ENCODE results near the gene PCDHB5.
"Not testable (repeated sequence)": the region's sequence is repeated elsewhere in the genome, so short reads cannot be mapped to it uniquely, and the experiment has no call there.

The PCDHB5 gene

DNA sequence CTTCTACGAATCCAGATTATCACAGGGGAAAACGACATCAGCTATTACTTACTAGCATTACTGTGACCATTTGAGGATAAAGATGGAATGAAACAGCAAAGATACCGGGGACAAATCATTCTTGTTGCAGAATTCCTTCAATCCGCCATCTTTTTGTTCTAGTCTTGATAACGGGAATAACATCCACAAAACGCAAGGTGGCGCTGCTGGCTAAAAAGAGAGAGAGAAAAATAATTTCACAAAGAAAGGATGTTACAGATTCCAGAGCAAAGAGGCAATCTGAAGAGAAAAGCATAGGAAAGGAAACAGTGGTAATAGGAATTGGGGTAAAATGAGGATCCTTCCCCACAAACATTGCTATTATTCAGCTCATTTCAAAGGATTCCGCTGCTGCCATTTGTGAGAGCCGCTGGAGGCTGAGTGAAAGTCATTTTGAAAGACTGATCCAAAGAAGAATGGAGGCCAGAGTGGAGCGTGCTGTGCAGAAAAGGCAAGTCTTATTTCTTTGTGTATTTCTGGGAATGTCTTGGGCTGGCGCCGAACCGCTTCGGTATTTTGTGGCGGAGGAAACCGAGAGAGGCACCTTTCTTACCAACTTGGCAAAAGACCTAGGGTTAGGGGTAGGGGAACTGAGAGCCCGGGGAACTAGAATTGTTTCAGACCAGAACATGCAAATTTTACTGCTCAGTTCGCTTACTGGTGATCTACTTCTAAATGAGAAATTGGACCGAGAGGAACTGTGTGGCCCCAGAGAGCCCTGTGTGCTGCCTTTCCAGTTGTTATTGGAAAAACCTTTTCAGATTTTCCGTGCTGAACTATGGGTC lies 37.6 kb downstream of the PCDHB5 start, which contains the start of gene PCDHB7:
Gene PCDHB7 (plus strand): TSS at position 264 of the 824 bp plus-strand sequence. CDS start 192 bp downstream, at position 456.
- TF ChIP-seq, protein P1, sequence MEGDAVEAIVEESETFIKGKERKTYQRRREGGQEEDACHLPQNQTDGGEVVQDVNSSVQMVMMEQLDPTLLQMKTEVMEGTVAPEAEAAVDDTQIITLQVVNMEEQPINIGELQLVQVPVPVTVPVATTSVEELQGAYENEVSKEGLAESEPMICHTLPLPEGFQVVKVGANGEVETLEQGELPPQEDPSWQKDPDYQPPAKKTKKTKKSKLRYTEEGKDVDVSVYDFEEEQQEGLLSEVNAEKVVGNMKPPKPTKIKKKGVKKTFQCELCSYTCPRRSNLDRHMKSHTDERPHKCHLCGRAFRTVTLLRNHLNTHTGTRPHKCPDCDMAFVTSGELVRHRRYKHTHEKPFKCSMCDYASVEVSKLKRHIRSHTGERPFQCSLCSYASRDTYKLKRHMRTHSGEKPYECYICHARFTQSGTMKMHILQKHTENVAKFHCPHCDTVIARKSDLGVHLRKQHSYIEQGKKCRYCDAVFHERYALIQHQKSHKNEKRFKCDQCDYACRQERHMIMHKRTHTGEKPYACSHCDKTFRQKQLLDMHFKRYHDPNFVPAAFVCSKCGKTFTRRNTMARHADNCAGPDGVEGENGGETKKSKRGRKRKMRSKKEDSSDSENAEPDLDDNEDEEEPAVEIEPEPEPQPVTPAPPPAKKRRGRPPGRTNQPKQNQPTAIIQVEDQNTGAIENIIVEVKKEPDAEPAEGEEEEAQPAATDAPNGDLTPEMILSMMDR (conservative IDR thresholded peaks at IDR 0.05; ENCODE audit: control insufficient read depth, insufficient read depth, low read depth, low read length) = peak; percentile 48
- H3K4me3 ChIP-seq (ENCODE audit: control insufficient read depth, low read depth, low read length) = no peak within 1 kb of the TSS
- peak; percentile 20 for DNase-seq (ENCODE audit: low read depth)

DNA sequence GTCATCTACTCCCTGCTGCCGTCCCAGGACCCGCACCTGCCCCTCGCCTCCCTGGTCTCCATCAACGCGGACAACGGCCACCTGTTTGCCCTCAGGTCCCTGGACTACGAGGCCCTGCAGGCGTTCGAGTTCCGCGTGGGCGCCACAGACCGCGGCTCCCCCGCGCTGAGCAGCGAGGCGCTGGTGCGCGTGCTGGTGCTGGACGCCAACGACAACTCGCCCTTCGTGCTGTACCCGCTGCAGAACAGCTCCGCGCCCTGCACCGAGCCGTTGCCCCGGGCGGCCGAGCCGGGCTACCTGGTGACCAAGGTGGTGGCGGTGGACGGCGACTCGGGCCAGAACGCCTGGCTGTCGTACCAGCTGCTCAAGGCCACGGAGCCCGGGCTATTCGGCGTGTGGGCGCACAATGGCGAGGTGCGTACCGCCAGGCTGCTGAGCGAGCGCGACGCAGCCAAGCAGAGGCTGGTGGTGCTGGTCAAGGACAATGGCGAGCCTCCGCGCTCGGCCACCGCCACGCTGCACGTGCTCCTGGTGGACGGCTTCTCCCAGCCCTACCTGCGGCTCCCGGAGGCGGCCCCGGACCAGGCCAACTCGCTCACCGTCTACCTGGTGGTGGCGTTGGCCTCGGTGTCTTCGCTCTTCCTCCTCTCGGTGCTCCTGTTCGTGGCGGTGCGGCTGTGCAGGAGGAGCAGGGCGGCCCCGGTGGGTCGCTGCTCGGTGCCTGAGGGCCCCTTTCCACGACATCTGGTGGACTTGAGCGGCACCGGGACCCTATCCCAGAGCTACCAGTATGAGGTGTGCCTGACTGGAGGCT lies 39.5 kb downstream of the PCDHB5 start:
- not testable (repeated sequence) for DNase-seq (ENCODE audit: low read depth); H3K4me3 ChIP-seq (ENCODE audit: control insufficient read depth, low read depth, low read length)

DNA sequence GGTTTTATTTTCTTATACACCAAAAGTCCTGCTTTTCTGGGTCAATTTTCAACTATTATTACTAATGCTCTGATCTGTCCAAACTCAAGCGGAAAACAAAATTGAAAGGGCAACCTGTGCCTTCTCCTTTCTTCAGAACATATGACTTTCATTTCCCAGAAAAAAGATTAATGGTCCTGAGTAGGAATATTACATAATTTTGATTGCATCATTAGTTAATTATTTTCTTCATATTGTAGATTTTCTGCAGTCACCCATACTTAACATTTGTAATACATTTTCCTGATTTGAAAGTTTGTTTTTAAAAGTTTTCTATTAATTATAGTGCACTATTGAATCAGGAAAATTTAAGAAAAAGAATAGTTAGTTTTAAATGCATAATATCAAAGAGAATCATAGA lies 40.9 kb downstream of the PCDHB5 start:
- DNase-seq (ENCODE audit: low read depth) = no peak
- TF ChIP-seq, protein P1 (conservative IDR thresholded peaks at IDR 0.05; ENCODE audit: control insufficient read depth, insufficient read depth, low read depth, low read length) = no peak
- H3K4me3 ChIP-seq (ENCODE audit: control insufficient read depth, low read depth, low read length) = no peak overlapping the region

GRCh38 chr5:141177577-141178191 lies 42.7 kb downstream of the PCDHB5 start, which contains the start of gene PCDHB8:
TSS of gene PCDHB8 (plus strand) at chr5:141177790. CDS start at chr5:141178035, 245 bp downstream.
- H3K4me3 ChIP-seq (ENCODE audit: control insufficient read depth, low read depth, low read length); DNase-seq (ENCODE audit: low read depth): not testable (repeated sequence)

DNA sequence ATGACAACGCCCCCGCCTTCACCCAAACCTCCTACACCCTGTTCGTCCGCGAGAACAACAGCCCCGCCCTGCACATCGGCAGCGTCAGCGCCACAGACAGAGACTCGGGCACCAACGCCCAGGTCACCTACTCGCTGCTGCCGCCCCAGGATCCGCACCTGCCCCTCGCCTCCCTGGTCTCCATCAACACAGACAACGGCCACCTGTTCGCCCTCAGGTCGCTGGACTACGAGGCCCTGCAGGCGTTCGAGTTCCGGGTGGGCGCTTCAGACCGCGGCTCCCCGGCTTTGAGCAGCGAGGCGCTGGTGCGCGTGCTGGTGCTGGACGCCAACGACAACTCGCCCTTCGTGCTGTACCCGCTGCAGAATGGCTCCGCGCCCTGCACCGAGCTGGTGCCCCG lies 44.4 kb downstream of the PCDHB5 start:
- not testable (repeated sequence) for DNase-seq (ENCODE audit: low read depth)

GRCh38 chr5:141179876-141180275 lies 44.9 kb downstream of the PCDHB5 start:
- H3K4me3 ChIP-seq (ENCODE audit: control insufficient read depth, low read depth, low read length) = not testable (repeated sequence)

More for the DNA sequence above, 44.4 kb downstream of the PCDHB5 start:
- H3K4me3 ChIP-seq (ENCODE audit: control insufficient read depth, low read depth, low read length) = not testable (repeated sequence)

DNA sequence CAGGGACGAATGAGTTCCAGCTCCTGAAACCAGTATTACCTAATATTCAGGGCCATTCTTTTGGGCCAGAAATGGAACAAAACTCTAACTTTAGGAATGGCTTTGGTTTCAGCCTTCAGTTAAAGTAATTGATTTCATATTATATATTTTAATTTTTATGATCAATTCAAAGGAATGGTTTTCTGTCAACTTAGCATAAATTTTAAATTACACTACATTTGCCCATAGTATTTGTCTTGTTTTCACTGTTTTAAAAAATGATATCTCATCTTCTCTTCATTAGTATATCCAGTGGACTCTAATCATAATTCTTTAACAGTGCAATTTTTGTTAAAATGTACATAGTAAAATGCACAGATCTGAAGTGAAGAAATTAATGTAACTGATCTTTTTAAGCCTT lies 45.3 kb downstream of the PCDHB5 start:
- TF ChIP-seq, protein P1 (conservative IDR thresholded peaks at IDR 0.05; ENCODE audit: control insufficient read depth, insufficient read depth, low read depth, low read length) = no peak
- no peak overlapping the region for H3K4me3 ChIP-seq (ENCODE audit: control insufficient read depth, low read depth, low read length)
- no peak for DNase-seq (ENCODE audit: low read depth)

More at GRCh38 chr5:141179876-141180275, 44.9 kb downstream of the PCDHB5 start:
- not testable (repeated sequence) for DNase-seq (ENCODE audit: low read depth)

DNA sequence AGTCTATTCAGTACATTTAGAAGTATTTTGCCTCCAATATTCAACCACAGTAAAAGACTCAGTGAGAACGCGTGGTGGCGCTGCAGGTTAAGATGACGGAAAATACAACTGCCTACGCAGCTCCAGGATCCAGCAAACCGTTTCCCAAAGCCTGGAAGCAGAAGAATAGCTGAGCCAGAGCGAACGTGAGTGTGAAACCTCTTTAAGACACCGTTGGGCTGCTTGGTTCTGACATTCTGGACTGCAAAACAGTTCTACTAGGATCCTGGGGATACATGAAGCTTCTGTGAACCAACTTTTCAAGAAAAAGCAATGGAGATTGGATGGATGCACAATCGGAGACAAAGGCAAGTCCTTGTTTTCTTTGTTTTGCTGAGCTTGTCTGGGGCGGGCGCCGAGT lies 47.2 kb downstream of the PCDHB5 start, which contains the start of gene PCDHB16:
Gene PCDHB16 (plus strand): TSS at position 140 of the 400 bp plus-strand sequence. CDS start 173 bp downstream, at position 313.
- H3K4me3 ChIP-seq (ENCODE audit: control insufficient read depth, low read depth, low read length) = no peak within 1 kb of the TSS

DNA sequence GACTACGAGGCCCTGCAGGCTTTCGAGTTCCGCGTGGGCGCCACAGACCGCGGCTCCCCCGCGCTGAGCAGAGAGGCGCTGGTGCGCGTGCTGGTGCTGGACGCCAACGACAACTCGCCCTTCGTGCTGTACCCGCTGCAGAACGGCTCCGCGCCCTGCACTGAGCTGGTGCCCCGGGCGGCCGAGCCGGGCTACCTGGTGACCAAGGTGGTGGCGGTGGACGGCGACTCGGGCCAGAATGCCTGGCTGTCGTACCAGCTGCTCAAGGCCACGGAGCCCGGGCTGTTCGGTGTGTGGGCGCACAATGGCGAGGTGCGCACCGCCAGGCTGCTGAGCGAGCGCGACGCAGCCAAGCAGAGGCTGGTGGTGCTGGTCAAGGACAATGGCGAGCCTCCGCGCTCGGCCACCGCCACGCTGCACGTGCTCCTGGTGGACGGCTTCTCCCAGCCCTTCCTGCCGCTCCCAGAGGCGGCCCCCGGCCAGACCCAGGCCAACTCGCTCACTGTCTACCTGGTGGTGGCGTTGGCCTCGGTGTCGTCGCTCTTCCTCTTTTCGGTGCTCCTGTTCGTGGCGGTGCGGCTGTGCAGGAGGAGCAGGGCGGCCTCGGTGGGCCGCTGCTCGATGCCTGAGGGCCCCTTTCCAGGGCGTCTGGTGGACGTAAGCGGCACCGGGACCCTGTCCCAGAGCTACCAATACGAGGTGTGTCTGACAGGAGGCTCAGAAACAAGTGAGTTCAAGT lies 49.3 kb downstream of the PCDHB5 start:
- H3K4me3 ChIP-seq (ENCODE audit: control insufficient read depth, low read depth, low read length); DNase-seq (ENCODE audit: low read depth): not testable (repeated sequence)

More for the DNA sequence above, 47.2 kb downstream of the PCDHB5 start, which contains the start of gene PCDHB16:
- TF ChIP-seq, protein P1 (conservative IDR thresholded peaks at IDR 0.05; ENCODE audit: control insufficient read depth, insufficient read depth, low read depth, low read length) = no peak
- peak; percentile 17 for DNase-seq (ENCODE audit: low read depth)
